ENCODE measurements around the gene PPP2CA.
A peak's percentile ranks its signal among the peaks of the same experiment; 100 is the strongest.
"Not testable (repeated sequence)": the region's sequence is repeated elsewhere in the genome, so short reads cannot be mapped to it uniquely, and the experiment has no call there.

The PPP2CA gene

GRCh38 chr5:134245101-134245604 is 19.3 kb upstream of the PPP2CA start:
- no peak for DNase-seq

DNA sequence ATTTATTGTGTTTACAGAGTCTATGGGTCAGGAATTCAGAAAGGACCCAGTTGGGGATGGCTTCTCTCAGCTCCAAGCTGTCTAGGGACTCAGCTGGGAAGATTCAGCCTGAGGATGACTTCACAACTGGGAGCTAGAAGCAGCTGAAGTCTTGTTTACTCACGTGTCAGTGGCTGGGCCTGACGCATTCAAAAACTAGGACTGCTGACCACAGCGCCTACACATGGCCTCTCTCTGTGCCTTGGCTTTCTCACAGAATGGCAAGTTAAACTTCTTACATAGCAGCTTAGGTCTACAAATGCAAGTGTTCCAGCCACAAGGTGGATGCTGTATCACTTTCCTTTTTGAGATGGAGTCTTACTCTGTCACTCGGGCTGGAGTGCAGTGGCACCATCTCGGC is 16.3 kb upstream of the PPP2CA start:
- peak; percentile 26 for DNase-seq

DNA sequence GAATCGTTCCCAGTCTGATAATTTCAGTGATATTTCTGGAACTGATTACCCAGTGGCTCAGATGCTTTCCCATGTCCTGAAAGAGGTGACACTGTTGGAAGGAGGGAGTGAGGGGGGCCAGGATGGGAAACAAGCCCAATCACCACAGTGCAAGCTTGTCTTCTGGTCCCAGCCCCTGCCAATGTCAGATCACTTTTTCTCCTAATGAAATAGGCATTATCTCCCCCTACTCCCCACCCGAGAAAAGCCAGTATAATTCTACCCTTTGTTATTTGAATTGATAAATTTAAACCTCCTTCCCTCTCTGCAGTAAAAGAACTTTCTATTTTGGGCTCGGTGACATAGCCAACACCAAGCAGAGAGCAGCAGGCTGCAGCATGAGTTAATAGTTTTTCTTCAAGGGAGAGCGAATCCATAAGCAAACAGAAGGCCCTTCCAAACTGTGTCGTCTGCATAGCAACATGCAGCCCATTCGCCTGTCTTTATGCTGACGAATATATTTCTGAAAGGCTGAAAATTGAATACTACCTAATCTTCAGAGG is 14.6 kb upstream of the PPP2CA start:
- peak; percentile 34 for DNase-seq

DNA sequence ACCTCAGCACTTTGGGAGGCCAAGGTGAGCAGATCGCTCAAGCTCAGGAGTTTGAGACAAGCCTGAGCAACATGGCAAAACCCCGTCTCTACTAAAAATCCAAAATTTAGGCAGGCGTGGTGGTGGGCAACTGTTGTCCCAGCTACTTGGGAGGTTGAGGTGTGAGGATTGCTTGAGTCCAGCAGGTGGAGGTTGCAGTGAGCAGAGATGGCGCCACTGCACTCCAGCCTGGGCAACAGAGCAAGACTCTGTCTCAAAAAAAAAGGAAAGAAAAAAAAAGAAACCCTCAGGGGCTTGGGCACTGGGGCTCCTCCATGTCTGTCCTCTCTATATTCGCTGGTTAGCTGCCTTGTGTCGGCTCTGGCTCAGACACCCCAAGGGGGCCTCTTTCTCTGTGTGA is 10.9 kb upstream of the PPP2CA start:
- DNase-seq = no peak

- DNase-seq = no peak
Observed at GRCh38 chr5:134236318-134236717, 10.4 kb upstream of the PPP2CA start.

- no peak for DNase-seq
Observed at GRCh38 chr5:134228624-134229023, 2.8 kb upstream of the PPP2CA start.

DNA sequence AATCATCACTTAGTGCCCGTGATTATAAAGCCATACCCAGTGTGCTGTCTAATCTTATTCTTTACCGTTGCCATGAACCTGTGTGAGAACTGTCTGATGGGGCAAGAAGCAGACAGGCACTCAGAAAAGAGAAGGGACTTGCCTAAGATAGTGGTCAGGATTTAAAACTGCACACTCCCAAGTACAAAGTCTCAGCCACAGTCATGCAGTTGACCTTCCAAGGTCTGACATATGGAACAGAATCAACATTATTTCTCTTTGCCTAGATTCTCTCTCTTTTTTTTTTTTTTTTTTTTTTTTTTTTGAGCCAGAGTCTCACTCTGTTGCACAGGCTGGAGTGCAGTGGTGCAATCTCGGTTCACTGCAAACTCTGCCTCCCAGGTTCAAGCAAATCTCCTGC is 1.9 kb upstream of the PPP2CA start:
- DNase-seq = no peak

- DNase-seq = peak; percentile 37
Observed at GRCh38 chr5:134227259-134227658, 1.4 kb upstream of the PPP2CA start.

DNA sequence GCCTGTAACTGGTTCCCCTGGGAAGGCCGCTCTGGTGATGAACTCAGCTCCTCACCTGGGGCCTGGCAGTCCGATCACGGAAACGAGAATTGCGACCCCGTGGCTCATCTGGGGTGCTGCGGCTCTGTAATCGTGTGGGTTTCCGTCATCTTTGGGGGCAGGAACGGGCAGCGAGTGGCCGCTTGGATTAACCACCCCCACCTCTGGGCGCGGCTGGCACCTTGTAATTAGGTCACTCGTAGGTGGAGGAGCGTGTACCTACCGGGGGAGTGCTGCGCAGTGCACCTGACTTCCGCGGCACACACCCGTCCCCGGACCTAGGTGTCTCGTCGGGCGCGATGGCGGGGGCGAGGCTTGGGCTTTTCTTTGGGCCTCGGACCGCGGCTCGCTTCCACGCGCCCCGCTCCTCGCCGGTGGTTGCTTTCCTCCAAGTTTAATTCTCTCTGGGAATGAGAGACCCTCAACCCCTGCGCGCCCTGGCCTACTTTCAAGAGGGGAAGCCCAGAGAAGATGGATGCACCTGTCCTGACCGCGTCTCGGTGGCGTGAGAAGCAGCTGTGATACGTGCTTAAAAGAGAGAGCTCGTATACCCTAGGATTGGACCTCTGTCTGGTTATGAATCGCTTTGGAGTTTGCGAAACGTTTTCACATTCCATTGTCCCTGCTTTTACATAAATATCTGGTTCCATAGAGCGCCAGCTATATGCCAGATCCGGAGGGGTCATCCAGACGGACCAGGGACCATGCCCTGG is 744 bp upstream of the PPP2CA start:
- DNase-seq = no peak

DNA sequence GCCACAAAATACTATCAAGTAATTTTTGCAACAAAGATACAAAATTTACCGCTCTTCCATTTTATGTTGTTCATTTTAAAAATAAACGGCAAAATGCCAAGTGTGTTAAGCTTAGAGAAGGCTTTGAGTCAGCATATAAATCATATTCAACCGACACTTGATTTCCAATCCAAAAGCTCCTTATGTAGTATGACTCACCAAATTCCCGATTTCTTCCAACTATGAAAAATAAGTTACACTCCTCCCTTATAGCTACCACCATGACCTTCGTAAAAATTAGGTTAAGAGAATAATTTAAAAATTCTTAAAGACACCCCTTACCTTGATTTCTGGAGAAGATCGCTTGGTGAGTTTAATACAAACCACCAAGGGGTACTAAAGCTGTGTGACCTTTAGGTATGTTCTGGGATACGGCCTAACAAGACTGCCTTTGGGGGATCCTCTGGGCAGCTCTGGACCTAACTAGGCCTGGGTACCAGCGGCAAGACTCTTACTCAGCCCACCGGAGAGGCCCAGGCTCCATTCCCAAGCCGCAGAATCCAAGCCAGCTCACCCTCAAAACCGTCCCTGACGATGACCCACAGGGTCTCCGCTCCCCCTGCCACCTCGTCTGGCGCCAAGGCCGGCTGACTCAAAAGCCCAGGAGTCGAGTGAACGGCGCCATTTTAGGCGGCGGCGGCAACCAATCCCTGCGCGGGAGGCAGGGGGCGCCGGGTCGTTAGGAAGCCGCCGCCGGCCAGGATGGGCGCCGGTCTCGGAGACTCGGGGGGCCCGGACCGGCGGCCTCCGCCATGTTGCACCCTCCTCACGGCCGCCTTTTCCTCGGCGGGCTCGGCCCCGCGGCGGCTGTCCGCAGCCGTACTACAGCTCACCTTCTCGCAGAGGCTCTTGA is 739 bp downstream of the PPP2CA start:
- no peak for DNase-seq

- no peak for DNase-seq
Observed at GRCh38 chr5:134223406-134224248, 2.2 kb downstream of the PPP2CA start.

DNA sequence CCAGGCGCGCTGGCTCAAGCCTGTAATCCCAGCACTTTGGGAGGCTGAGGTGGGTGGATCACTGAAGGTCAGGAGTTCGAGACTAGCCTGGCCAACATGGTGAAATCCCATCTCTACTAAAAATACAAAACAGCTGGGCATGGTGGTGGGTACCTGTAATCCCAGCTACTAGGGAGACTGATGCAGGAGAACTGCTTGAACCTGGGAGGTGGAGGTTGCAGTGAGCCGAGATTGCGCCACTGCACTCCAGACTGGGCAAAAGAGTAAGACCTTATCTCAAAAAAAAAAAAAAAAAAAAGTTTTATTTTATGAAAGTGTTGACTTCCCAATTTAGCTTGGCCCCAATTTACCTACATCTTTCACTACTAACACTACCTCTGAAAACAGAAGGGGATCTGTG is 4.2 kb downstream of the PPP2CA start:
- DNase-seq = not testable (repeated sequence)

DNA sequence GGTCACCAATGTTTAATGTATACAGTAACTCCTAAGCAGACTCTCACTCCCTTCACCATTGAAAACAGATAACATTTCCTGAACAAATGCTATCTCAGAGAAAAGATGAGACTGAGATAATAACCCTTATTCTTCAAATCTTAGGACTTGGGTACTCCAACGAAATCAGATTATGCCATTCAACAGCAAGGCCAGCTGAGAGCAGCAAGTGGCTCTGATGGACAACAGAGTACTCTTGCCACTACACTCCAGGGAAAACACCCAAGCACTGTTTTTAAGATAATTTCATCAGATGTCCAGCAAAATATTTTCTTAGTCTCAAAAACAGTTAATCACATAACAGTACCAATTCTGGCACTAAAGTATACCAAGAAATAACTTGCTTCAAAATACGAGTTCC is 10.1 kb downstream of the PPP2CA start:
- no peak for DNase-seq

DNA sequence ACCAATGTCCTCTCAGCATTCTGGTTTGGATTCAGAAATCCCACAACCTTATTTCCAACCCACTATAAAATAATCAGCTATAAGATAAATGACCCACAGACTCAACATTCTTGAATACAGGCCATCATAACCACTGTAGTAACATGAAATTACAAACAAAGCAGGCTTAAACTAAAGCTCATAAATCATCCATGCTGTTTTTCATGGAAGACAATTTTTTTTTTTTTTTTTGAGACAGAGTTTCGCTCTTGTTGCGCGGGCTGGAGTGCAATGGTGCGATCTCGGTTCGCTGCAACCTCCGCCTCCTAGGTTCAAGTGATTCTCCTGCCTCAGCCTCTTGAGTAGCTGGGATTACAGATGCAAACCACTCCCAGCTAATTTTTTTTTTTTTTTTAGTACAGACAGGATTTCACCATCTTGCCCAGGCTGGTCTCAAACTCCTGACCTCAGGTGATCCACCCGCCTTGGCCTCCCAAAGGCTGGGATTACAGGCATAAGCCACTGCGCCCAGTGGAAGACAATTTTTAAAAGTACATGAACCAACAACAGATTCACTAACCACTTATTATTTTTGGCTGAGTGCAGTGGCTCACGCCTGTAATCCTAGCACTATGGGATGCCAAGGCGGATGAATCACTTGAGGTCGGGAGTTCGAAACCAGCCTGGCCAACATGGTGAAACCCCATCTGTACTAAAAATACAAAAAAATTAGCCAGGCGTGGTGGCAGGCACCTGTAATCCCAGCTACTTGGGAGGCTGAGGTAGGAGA is 14.4 kb downstream of the PPP2CA start:
- not testable (repeated sequence) for DNase-seq

GRCh38 chr5:134209477-134210245 is 16.2 kb downstream of the PPP2CA start:
- DNase-seq = no peak

DNA sequence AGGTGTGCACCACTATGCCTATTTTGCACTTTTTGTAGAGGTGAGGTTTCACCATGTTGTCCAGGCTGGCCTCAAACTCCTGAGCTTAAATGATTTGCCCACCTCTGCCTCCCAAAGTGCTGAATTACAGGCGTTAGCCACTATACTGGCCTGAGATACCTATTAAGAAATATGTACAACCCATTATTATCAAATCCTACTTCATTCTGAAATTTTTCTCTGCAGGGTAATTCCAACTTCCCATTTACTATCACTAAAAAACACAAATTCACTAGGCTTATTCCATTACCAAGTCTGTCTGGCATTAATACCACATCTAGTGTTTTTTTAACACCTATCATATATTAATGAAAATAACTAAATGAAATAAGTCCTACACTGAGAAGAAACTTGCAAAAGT is 18.2 kb downstream of the PPP2CA start:
- DNase-seq = no peak

DNA sequence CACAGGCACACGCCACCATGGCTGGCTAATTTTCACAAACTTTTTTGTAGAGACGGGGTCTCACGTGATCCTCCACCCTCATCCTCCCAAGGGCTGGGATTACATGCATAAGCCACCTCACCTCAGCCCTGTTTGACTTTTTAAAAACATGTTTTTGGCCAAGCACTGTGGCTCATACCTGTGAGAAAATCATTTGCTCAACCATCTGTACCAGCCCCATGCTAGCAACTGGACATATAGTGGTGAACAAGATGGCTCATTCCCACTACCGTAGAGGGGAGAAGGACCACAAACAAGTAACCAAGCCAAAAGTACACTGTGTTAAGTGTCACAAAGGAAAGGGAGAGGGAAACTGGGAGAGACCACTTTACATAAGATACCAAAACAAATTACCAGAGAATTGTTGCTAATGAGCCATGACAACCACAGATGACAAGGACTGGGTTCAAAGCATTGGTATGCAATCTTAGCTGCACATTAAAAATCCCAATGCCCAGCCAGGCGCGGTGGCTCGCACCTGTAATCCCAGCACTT is 19.2 kb downstream of the PPP2CA start:
- DNase-seq = no peak

DNA sequence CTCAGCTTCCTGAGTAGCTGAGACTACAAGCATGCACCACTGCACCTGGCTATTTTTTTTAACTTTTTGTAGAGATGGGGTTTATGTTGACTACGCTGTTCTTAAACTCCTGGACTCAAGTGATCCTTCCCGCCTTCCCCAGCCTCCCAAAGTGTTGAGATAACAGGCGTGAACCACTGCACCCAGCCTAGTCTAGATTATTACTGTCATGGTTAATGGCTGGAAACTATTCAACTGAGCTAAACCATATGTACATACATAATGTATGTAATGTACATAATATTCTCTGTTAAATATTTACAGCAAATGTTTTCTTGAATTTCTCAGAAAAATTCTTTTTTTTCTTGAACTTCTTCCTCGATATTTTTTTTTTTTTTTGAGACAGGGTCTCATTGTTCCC is 21.3 kb downstream of the PPP2CA start:
- no peak for DNase-seq

GRCh38 chr5:134203630-134204029 is 22.2 kb downstream of the PPP2CA start:
- no peak for DNase-seq

GRCh38 chr5:134195666-134196065 is 30.2 kb downstream of the PPP2CA start:
- DNase-seq = no peak

DNA sequence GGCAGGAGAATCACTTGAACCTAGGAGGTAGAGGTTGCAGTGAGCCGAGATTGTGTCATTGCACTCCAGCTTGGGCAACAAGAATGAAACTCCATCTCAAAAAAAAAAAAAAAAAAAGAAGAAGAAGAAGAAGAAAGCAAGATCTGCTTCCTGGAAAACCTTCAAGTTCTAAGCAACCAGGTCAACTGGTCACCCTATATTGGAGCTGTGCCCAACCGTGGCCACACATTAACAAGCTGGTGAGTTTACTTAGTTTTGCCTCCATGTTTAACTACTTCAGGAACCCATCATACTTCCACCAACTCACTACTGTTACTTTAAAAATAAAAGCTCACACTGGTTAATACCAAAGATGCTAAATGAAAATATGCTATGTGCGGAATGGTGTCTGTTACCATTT is 36.8 kb downstream of the PPP2CA start:
- no peak for DNase-seq
